PFSK-1 (cell line): Measurements from ENCODE around the gene CAB39.

Source experiments
- TAF1 ChIP-seq: IDR thresholded peaks from 2 replicates; pipeline ENCODE4 v1.6.1; 2012; ENCODE audit warnings: low read length, control low read depth, borderline replicate concordance; ENCODE audit not compliant: insufficient read depth
- TF ChIP-seq, protein P1 (sequence below), 2 experiments: IDR thresholded peaks; 2 replicates each; pipeline versions ENCODE4 v1.6.1 to v1.8.0; 2011 to 2012; ENCODE audit warnings: low read depth in 2 of 2, low read length in 2 of 2, control low read depth in 1 of 2, inconsistent platforms in 1 of 2, mild to moderate bottlenecking in 1 of 2, moderate library complexity in 1 of 2; ENCODE audit not compliant: insufficient read depth in 1 of 2

DNA sequence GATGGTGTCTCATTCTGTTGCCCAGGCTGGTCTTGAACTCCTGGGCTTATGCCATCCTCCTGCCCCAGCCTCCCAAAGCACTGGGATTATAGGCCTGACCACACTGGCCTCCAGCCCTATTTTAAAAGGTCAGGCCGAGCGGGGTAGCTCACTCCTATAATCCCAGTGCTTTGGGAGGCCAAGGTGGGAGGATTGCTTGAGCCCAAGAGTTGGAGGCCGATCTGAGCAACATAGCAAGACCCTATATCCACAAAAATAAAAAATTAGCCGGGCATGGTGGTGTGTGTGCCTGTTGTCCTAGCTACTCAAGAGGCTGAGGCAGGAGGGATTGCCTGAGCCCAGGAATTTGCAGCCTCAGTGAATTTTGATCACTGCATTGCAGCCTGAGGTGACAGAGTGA is 3.9 kb downstream of the CAB39 start:
- TF ChIP-seq TAF1, result no peak
- TF ChIP-seq, protein P1, sequence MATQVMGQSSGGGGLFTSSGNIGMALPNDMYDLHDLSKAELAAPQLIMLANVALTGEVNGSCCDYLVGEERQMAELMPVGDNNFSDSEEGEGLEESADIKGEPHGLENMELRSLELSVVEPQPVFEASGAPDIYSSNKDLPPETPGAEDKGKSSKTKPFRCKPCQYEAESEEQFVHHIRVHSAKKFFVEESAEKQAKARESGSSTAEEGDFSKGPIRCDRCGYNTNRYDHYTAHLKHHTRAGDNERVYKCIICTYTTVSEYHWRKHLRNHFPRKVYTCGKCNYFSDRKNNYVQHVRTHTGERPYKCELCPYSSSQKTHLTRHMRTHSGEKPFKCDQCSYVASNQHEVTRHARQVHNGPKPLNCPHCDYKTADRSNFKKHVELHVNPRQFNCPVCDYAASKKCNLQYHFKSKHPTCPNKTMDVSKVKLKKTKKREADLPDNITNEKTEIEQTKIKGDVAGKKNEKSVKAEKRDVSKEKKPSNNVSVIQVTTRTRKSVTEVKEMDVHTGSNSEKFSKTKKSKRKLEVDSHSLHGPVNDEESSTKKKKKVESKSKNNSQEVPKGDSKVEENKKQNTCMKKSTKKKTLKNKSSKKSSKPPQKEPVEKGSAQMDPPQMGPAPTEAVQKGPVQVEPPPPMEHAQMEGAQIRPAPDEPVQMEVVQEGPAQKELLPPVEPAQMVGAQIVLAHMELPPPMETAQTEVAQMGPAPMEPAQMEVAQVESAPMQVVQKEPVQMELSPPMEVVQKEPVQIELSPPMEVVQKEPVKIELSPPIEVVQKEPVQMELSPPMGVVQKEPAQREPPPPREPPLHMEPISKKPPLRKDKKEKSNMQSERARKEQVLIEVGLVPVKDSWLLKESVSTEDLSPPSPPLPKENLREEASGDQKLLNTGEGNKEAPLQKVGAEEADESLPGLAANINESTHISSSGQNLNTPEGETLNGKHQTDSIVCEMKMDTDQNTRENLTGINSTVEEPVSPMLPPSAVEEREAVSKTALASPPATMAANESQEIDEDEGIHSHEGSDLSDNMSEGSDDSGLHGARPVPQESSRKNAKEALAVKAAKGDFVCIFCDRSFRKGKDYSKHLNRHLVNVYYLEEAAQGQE (IDR thresholded peaks at IDR 0.05; ENCODE audit: insufficient read depth in 1 of 2, low read depth in 2 of 2, low read length in 2 of 2), result no peak
